HuH-7.5 (cell line): Measurements from ENCODE around the gene PTBP3.
"Not testable (repeated sequence)": the region's sequence is repeated elsewhere in the genome, so short reads cannot be mapped to it uniquely, and the experiment has no call there.

Experiments
- DNase-seq: peaks from one replicate; pipeline ENCODE4 v3.0.0; 2011; ENCODE audit warnings: low spot score

Gene PTBP3

GRCh38 chr9:112268413-112268812, 65.0 kb downstream of the PTBP3 start:
- DNase-seq: no peak

GRCh38 chr9:112267086-112267485, 66.3 kb downstream of the PTBP3 start:
- DNase-seq: not testable (repeated sequence)

- DNase-seq: no peak
Measured at GRCh38 chr9:112265391-112265790, 68.0 kb downstream of the PTBP3 start.

- no peak for DNase-seq
Measured at GRCh38 chr9:112262577-112262976, 70.8 kb downstream of the PTBP3 start.

- no peak for DNase-seq
Measured at GRCh38 chr9:112261133-112261532, 72.3 kb downstream of the PTBP3 start.

- no peak for DNase-seq
Measured at GRCh38 chr9:112258106-112258505, 75.3 kb downstream of the PTBP3 start.

GRCh38 chr9:112252194-112252593, 81.2 kb downstream of the PTBP3 start:
- DNase-seq: no peak

GRCh38 chr9:112249277-112249676, 84.1 kb downstream of the PTBP3 start:
- no peak for DNase-seq

- no peak for DNase-seq
Measured at GRCh38 chr9:112248722-112249121, 84.7 kb downstream of the PTBP3 start.

- DNase-seq: no peak
Measured at GRCh38 chr9:112247090-112247489, 86.3 kb downstream of the PTBP3 start.

GRCh38 chr9:112245126-112245525, 88.3 kb downstream of the PTBP3 start:
- DNase-seq: no peak

GRCh38 chr9:112242147-112242804, 91.1 kb downstream of the PTBP3 start:
- no peak for DNase-seq

- DNase-seq: no peak
Measured at GRCh38 chr9:112241491-112241890, 91.9 kb downstream of the PTBP3 start.

GRCh38 chr9:112239708-112240107, 93.7 kb downstream of the PTBP3 start:
- DNase-seq: no peak

GRCh38 chr9:112239284-112239683, 94.1 kb downstream of the PTBP3 start:
- DNase-seq: no peak

GRCh38 chr9:112234779-112235178, 98.6 kb downstream of the PTBP3 start:
- no peak for DNase-seq

- DNase-seq: no peak
Measured at GRCh38 chr9:112233769-112234168, 99.7 kb downstream of the PTBP3 start.

GRCh38 chr9:112232233-112232632, 101.2 kb downstream of the PTBP3 start:
- DNase-seq: no peak

- no peak for DNase-seq
Measured at GRCh38 chr9:112226091-112226490, 107.3 kb downstream of the PTBP3 start.

- no peak for DNase-seq
Measured at GRCh38 chr9:112224401-112225289, 108.8 kb downstream of the PTBP3 start.

GRCh38 chr9:112218908-112219307, 114.5 kb downstream of the PTBP3 start:
- no peak for DNase-seq

- DNase-seq: no peak
Measured at GRCh38 chr9:112212926-112213325, 120.5 kb downstream of the PTBP3 start.

- no peak for DNase-seq
Measured at GRCh38 chr9:112207451-112207850, 126.0 kb downstream of the PTBP3 start.
